ENCODE data around the gene ZNF311. TPM values are rescaled to one million over a fixed set of nuclear protein-coding genes. Genes with fewer than 3 reads are reported as not detected.

The ZNF311 gene
- polyA plus RNA-seq, 2 donors = 0.46 to 1.2 TPM

GRCh38 chr6:28947067-28947765, 57.9 kb downstream of the ZNF311 start:
- Histone ChIP-seq H3K4me1 (ENCODE audit: control insufficient read depth in 2 of 2, insufficient read depth in 2 of 2, low read length in 1 of 2) (peaks cover 0 to 3% of the 10 kb centered on the region in 2 donors), H3K27ac (ENCODE audit: low read depth in 2 of 2, low read length in 1 of 2) (no peak overlapping the region), H3K27me3 (ENCODE audit: control insufficient read depth in 1 of 2, insufficient read depth in 2 of 2, low read length in 2 of 2) (no peaks in the 10 kb centered on the region), H3K9me3 (ENCODE audit: control insufficient read depth in 2 of 2, insufficient read depth in 1 of 2, low read depth in 1 of 2, low read length in 1 of 2) (no peaks in the 10 kb centered on the region), H3K36me3 (ENCODE audit: control insufficient read depth in 2 of 2, insufficient read depth in 2 of 2, low read length in 1 of 2) (no peaks in the 10 kb centered on the region), H3K4me3 (ENCODE audit: low read depth in 1 of 2, low read length in 2 of 2) (no peak overlapping the region)
- WGBS, 2 donors = 77 to 83% methylated on average over 6 of the region's 6 CpGs

GRCh38 chr6:28945349-28945748, 59.8 kb downstream of the ZNF311 start:
- no peaks in the 10 kb centered on the region for H3K27me3 ChIP-seq (ENCODE audit: control insufficient read depth in 1 of 2, insufficient read depth in 2 of 2, low read length in 2 of 2)
- no peaks in the 10 kb centered on the region for H3K9me3 ChIP-seq (ENCODE audit: control insufficient read depth in 2 of 2, insufficient read depth in 1 of 2, low read depth in 1 of 2, low read length in 1 of 2)
- 90% methylated on average over 3 of the region's 3 CpGs for WGBS, 2 donors
- peaks cover 0 to 3% of the 10 kb centered on the region in 2 donors for H3K4me1 ChIP-seq (ENCODE audit: control insufficient read depth in 2 of 2, insufficient read depth in 2 of 2, low read length in 1 of 2)
- H3K4me3 ChIP-seq (ENCODE audit: low read depth in 1 of 2, low read length in 2 of 2) = no peak overlapping the region
- no peaks in the 10 kb centered on the region for H3K36me3 ChIP-seq (ENCODE audit: control insufficient read depth in 2 of 2, insufficient read depth in 2 of 2, low read length in 1 of 2)
- H3K27ac ChIP-seq (ENCODE audit: low read depth in 2 of 2, low read length in 1 of 2) = no peak overlapping the region

Other genes starting within 250 kb of the ZNF311 start
- 10 to 100 TPM; 13.3 to 15.8 TPM for gene TRIM27, start 81.3 kb downstream of the ZNF311 start, polyA plus RNA-seq
- not detected for gene OR2W1, start 39.9 kb upstream of the ZNF311 start, polyA plus RNA-seq
- not detected for gene OR2B3, start 82.0 kb upstream of the ZNF311 start, polyA plus RNA-seq
- gene OR2J1, start 94.2 kb upstream of the ZNF311 start, polyA plus RNA-seq = not detected
- gene OR2J3, start 102.7 kb upstream of the ZNF311 start, polyA plus RNA-seq = not detected
- not detected for gene OR2J2, start 165.6 kb upstream of the ZNF311 start, polyA plus RNA-seq